Measurements from ENCODE around the gene FAM83C. TPM values are rescaled to one million over a fixed set of nuclear protein-coding genes. Genes with fewer than 3 reads are reported as not detected.

FAM83C gene
- not detected in 2 replicates for total RNA-seq (2014; rRNA removed; shearing (Covaris generic); ENCODE audit: low replicate concordance)

GRCh38 chr20:35291654-35292503 is at the start of gene FAM83C:
Gene FAM83C (minus strand): TSS chr20:35292425. CDS start chr20:35292304, 121 bp downstream.
- Histone ChIP-seq H3K36me3 (ENCODE audit: insufficient read depth, low read length) (no peaks in the 10 kb centered on the region), H3K27me3 (ENCODE audit: low read length) (no peaks in the 10 kb centered on the region), H2AFZ (ENCODE audit: low read length) (no peak within 1 kb of the TSS), H3K4me1 (ENCODE audit: low read length) (no peaks in the 10 kb centered on the region), H3K9me3 (ENCODE audit: low read length) (no peaks in the 10 kb centered on the region), H3K4me3 (ENCODE audit: low read length) (no peak within 1 kb of the TSS), H3K27ac (ENCODE audit: low read length) (no peak within 1 kb of the TSS), H3K4me2 (ENCODE audit: low read depth, low read length, poor library complexity, severe bottlenecking) (no peak within 1 kb of the TSS), H3K79me2 (ENCODE audit: low read length) (no peaks in the 10 kb centered on the region), H4K20me1 (ENCODE audit: insufficient read depth, low read depth, low read length) (no peaks in the 10 kb centered on the region), H3K9ac (ENCODE audit: low read length) (no peak within 1 kb of the TSS), H3K9me2 (replicated peaks; ENCODE audit: insufficient read depth, low read length) (no peaks in the 10 kb centered on the region)
- DNase-seq, result no peak

- H4K20me1 ChIP-seq (ENCODE audit: insufficient read depth, low read depth, low read length), result no peaks in the 10 kb centered on the region
- H3K9ac ChIP-seq (ENCODE audit: low read length), result no peak overlapping the region
- H3K27me3 ChIP-seq (ENCODE audit: low read length), result no peaks in the 10 kb centered on the region
- H3K79me2 ChIP-seq (ENCODE audit: low read length), result no peaks in the 10 kb centered on the region
- H3K9me3 ChIP-seq (ENCODE audit: low read length), result no peaks in the 10 kb centered on the region
- peaks cover 19% of the 10 kb centered on the region; the same call in 1 of the 2 replicates for H3K36me3 ChIP-seq (ENCODE audit: insufficient read depth, low read length)
- no peak overlapping the region for H2AFZ ChIP-seq (ENCODE audit: low read length)
- H3K9me2 ChIP-seq (replicated peaks; ENCODE audit: insufficient read depth, low read length), result no peaks in the 10 kb centered on the region
- no peak overlapping the region for H3K4me3 ChIP-seq (ENCODE audit: low read length)
- DNase-seq, result no peak
- no peak overlapping the region for H3K27ac ChIP-seq (ENCODE audit: low read length)
- H3K4me1 ChIP-seq (ENCODE audit: low read length), result no peaks in the 10 kb centered on the region
- H3K4me2 ChIP-seq (ENCODE audit: low read depth, low read length, poor library complexity, severe bottlenecking), result no peak overlapping the region
Observed at GRCh38 chr20:35341366-35342028, 49.3 kb upstream of the FAM83C start.

DNA sequence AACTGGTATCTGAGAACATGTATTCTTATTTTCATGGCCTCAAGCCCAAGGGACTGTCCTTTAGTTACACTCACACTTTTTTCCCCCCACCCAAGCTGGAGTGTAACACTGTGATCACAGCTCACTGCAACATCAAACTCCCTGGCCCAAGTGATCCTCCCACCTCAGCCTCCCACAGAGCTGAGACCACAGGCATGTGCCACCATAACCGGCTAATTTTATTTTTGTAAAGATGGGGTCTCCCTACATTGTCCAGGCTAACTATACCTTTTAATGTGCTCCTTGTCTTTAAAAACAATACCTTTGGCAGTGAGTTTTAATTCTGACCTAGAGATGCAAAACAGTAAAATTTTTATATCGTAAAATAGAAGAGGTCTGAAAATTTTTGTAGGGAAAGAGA is 48.2 kb upstream of the FAM83C start:
- DNase-seq, result no peak
- no peaks in the 10 kb centered on the region for H3K4me1 ChIP-seq (ENCODE audit: low read length)
- H3K4me2 ChIP-seq (ENCODE audit: low read depth, low read length, poor library complexity, severe bottlenecking), result no peak overlapping the region
- no peak overlapping the region for H3K9ac ChIP-seq (ENCODE audit: low read length)
- peaks cover 15% of the 10 kb centered on the region; the same call in 1 of the 2 replicates for H3K36me3 ChIP-seq (ENCODE audit: insufficient read depth, low read length)
- no peaks in the 10 kb centered on the region for H3K9me3 ChIP-seq (ENCODE audit: low read length)
- no peaks in the 10 kb centered on the region for H3K9me2 ChIP-seq (replicated peaks; ENCODE audit: insufficient read depth, low read length)
- no peak overlapping the region for H2AFZ ChIP-seq (ENCODE audit: low read length)
- H3K4me3 ChIP-seq (ENCODE audit: low read length), result no peak overlapping the region
- no peak overlapping the region for H3K27ac ChIP-seq (ENCODE audit: low read length)
- no peaks in the 10 kb centered on the region for H3K27me3 ChIP-seq (ENCODE audit: low read length)
- no peaks in the 10 kb centered on the region for H3K79me2 ChIP-seq (ENCODE audit: low read length)
- no peaks in the 10 kb centered on the region for H4K20me1 ChIP-seq (ENCODE audit: insufficient read depth, low read depth, low read length)

DNA sequence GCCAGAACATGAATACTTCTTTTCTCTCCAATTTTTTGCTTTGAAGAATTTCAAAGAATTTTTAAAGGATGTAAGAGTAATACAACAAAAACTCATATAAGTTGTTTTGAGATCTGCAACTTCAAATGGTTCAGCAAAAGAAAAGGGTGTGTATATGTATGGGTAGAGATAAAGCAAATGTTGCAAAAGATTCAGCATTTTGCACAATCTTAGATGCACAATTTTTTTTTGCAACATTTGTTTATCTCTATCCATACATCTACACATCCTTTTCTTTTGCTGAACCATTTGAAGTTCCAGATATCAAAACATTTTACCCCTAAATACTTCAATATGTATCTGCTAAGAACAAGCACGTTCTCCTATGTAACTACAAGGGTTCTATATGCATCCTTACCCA is 47.4 kb upstream of the FAM83C start:
- H4K20me1 ChIP-seq (ENCODE audit: insufficient read depth, low read depth, low read length), result no peaks in the 10 kb centered on the region
- no peaks in the 10 kb centered on the region for H3K27me3 ChIP-seq (ENCODE audit: low read length)
- no peak overlapping the region for H3K4me3 ChIP-seq (ENCODE audit: low read length)
- H3K27ac ChIP-seq (ENCODE audit: low read length), result no peak overlapping the region
- no peaks in the 10 kb centered on the region for H3K4me1 ChIP-seq (ENCODE audit: low read length)
- H3K9ac ChIP-seq (ENCODE audit: low read length), result no peak overlapping the region
- H3K9me2 ChIP-seq (replicated peaks; ENCODE audit: insufficient read depth, low read length), result no peaks in the 10 kb centered on the region
- H3K79me2 ChIP-seq (ENCODE audit: low read length), result no peaks in the 10 kb centered on the region
- H3K9me3 ChIP-seq (ENCODE audit: low read length), result no peaks in the 10 kb centered on the region
- no peak overlapping the region for H3K4me2 ChIP-seq (ENCODE audit: low read depth, low read length, poor library complexity, severe bottlenecking)
- H3K36me3 ChIP-seq (ENCODE audit: insufficient read depth, low read length), result peaks cover 8% of the 10 kb centered on the region; the same call in 1 of the 2 replicates
- no peak overlapping the region for H2AFZ ChIP-seq (ENCODE audit: low read length)
- no peak for DNase-seq

GRCh38 chr20:35339007-35339406 is 46.8 kb upstream of the FAM83C start:
- Histone ChIP-seq H3K9me3 (ENCODE audit: low read length) (no peaks in the 10 kb centered on the region), H3K36me3 (ENCODE audit: insufficient read depth, low read length) (peaks cover 3% of the 10 kb centered on the region; the same call in 1 of the 2 replicates), H3K79me2 (ENCODE audit: low read length) (no peaks in the 10 kb centered on the region), H3K9ac (ENCODE audit: low read length) (no peak overlapping the region), H4K20me1 (ENCODE audit: insufficient read depth, low read depth, low read length) (no peaks in the 10 kb centered on the region), H3K4me3 (ENCODE audit: low read length) (no peak overlapping the region), H3K9me2 (replicated peaks; ENCODE audit: insufficient read depth, low read length) (no peaks in the 10 kb centered on the region), H3K4me2 (ENCODE audit: low read depth, low read length, poor library complexity, severe bottlenecking) (no peak overlapping the region), H3K4me1 (ENCODE audit: low read length) (no peaks in the 10 kb centered on the region), H3K27me3 (ENCODE audit: low read length) (no peaks in the 10 kb centered on the region), H2AFZ (ENCODE audit: low read length) (no peak overlapping the region), H3K27ac (ENCODE audit: low read length) (no peak overlapping the region)
- DNase-seq, result no peak

GRCh38 chr20:35334311-35335101 is 42.3 kb upstream of the FAM83C start:
- H3K27me3 ChIP-seq (ENCODE audit: low read length), result no peaks in the 10 kb centered on the region
- H3K9me3 ChIP-seq (ENCODE audit: low read length), result no peaks in the 10 kb centered on the region
- H3K9me2 ChIP-seq (replicated peaks; ENCODE audit: insufficient read depth, low read length), result no peaks in the 10 kb centered on the region
- H3K4me3 ChIP-seq (ENCODE audit: low read length), result no peak overlapping the region
- no peaks in the 10 kb centered on the region for H4K20me1 ChIP-seq (ENCODE audit: insufficient read depth, low read depth, low read length)
- H3K9ac ChIP-seq (ENCODE audit: low read length), result no peak overlapping the region
- H3K27ac ChIP-seq (ENCODE audit: low read length), result no peak overlapping the region
- no peaks in the 10 kb centered on the region for H3K4me1 ChIP-seq (ENCODE audit: low read length)
- DNase-seq, result no peak
- no peaks in the 10 kb centered on the region for H3K79me2 ChIP-seq (ENCODE audit: low read length)
- no peaks in the 10 kb centered on the region for H3K36me3 ChIP-seq (ENCODE audit: insufficient read depth, low read length)
- H3K4me2 ChIP-seq (ENCODE audit: low read depth, low read length, poor library complexity, severe bottlenecking), result no peak overlapping the region
- H2AFZ ChIP-seq (ENCODE audit: low read length), result no peak overlapping the region

DNA sequence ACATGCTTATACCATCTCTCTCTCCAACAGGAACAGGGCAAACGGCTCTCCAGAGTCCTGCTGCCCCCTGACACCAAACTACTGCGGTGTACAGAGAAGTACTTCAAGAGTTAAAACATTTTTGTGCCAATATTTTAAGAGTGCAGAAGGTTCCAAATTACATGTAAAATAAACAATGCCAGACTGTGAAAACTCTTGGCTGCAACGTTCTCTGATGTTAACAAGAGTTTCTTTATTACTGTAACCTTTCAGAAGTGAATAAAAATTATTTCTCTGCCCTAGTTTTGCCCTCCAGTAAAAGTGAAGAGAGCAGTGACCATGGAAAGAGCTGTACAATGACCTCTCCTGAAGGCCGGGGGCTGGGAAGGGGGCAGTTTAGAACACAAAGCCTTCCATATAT is 41.4 kb upstream of the FAM83C start:
- Histone ChIP-seq H4K20me1 (ENCODE audit: insufficient read depth, low read depth, low read length) (no peaks in the 10 kb centered on the region), H3K4me1 (ENCODE audit: low read length) (no peaks in the 10 kb centered on the region), H3K9ac (ENCODE audit: low read length) (no peak overlapping the region), H3K9me2 (replicated peaks; ENCODE audit: insufficient read depth, low read length) (no peaks in the 10 kb centered on the region), H2AFZ (ENCODE audit: low read length) (no peak overlapping the region), H3K9me3 (ENCODE audit: low read length) (no peaks in the 10 kb centered on the region), H3K36me3 (ENCODE audit: insufficient read depth, low read length) (no peaks in the 10 kb centered on the region), H3K79me2 (ENCODE audit: low read length) (no peaks in the 10 kb centered on the region), H3K27ac (ENCODE audit: low read length) (no peak overlapping the region), H3K27me3 (ENCODE audit: low read length) (no peaks in the 10 kb centered on the region), H3K4me2 (ENCODE audit: low read depth, low read length, poor library complexity, severe bottlenecking) (no peak overlapping the region), H3K4me3 (ENCODE audit: low read length) (no peak overlapping the region)
- DNase-seq, result no peak

All from Karpas-422 (cell line).